GM12864 (cell line): Measurements from ENCODE around the gene TADA1.
A peak's percentile ranks its signal among the peaks of the same experiment; 100 is the strongest.
"Not testable (repeated sequence)": the region's sequence is repeated elsewhere in the genome, so short reads cannot be mapped to it uniquely, and the experiment has no call there.

Experiments
- DNase-seq: peaks from one replicate; pipeline ENCODE4 v3.0.0-alpha.2; 2011; ENCODE audit warnings: low read depth
- H3K4me3 ChIP-seq: 2 replicates; pipeline ENCODE4 v1.5.1; 2011; ENCODE audit warnings: mild to moderate bottlenecking, low read depth, low read length, control low read depth
- TF ChIP-seq, protein P1 (sequence below): IDR thresholded peaks from 2 replicates; pipeline ENCODE4 v1.5.1; 2011; ENCODE audit warnings: low read depth, mild to moderate bottlenecking, moderate library complexity, low read length, control low read depth, inconsistent platforms; ENCODE audit errors: missing control alignments

Gene TADA1

GRCh38 chr1:166836733-166837132, 39.3 kb downstream of the TADA1 start:
- no peak for DNase-seq

GRCh38 chr1:166829762-166830161, 46.3 kb downstream of the TADA1 start:
- DNase-seq, H3K4me3 ChIP-seq: not testable (repeated sequence)

More at GRCh38 chr1:166836733-166837132, 39.3 kb downstream of the TADA1 start:
- no peak overlapping the region for H3K4me3 ChIP-seq
- TF ChIP-seq, protein P1, sequence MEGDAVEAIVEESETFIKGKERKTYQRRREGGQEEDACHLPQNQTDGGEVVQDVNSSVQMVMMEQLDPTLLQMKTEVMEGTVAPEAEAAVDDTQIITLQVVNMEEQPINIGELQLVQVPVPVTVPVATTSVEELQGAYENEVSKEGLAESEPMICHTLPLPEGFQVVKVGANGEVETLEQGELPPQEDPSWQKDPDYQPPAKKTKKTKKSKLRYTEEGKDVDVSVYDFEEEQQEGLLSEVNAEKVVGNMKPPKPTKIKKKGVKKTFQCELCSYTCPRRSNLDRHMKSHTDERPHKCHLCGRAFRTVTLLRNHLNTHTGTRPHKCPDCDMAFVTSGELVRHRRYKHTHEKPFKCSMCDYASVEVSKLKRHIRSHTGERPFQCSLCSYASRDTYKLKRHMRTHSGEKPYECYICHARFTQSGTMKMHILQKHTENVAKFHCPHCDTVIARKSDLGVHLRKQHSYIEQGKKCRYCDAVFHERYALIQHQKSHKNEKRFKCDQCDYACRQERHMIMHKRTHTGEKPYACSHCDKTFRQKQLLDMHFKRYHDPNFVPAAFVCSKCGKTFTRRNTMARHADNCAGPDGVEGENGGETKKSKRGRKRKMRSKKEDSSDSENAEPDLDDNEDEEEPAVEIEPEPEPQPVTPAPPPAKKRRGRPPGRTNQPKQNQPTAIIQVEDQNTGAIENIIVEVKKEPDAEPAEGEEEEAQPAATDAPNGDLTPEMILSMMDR, result no peak

- DNase-seq, result no peak
- no peak overlapping the region for H3K4me3 ChIP-seq
Observed at GRCh38 chr1:166827426-166827825, 48.6 kb downstream of the TADA1 start.

GRCh38 chr1:166822385-166822784, 53.7 kb downstream of the TADA1 start:
- DNase-seq, result no peak
- H3K4me3 ChIP-seq, result no peak overlapping the region
- TF ChIP-seq, protein P1, result peak; percentile 39

More at GRCh38 chr1:166827426-166827825, 48.6 kb downstream of the TADA1 start:
- TF ChIP-seq, protein P1, result no peak

GRCh38 chr1:166819974-166820373, 56.1 kb downstream of the TADA1 start:
- TF ChIP-seq, protein P1, result no peak
- H3K4me3 ChIP-seq, result no peak overlapping the region
- DNase-seq, result no peak

- no peak overlapping the region for H3K4me3 ChIP-seq
- no peak for DNase-seq
- TF ChIP-seq, protein P1, result no peak
Observed at GRCh38 chr1:166814611-166815010, 61.5 kb downstream of the TADA1 start.

DNA sequence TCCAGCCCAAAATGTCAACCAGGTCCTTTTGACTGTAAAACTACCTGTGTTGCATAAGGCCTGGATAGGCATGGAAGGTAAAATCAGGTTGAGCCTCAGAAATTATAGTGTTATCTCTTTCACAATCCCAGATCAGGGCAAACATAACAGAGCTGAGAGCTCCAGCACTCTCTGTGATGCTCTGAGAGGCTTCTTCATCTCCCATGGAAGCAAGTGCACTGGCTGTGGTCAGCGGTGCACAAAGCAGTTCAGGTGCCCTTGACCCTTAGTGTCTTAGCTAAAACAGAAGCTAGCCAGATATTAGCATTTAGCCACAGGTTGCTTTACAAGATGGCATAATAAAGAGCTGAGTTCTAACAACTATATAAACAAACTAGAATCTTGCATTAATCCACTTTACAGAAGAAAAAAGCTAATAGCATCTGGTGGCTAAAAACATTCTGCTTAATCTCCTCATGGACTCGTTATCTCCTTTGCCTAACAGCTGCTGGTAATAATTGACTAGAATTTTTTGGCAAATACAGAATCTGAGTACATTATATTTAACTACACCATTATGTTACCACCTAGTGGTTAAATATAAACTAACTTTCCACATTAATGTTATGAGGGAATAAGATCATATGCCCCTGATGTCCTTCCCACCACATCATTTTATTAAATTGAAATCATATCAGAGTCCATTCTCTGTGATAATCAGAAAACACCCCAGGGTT, 62.4 kb downstream of the TADA1 start:
- DNase-seq, result no peak

More for the DNA sequence above, 62.4 kb downstream of the TADA1 start:
- TF ChIP-seq, protein P1, result no peak
- H3K4me3 ChIP-seq, result no peak overlapping the region
